Measurements from ENCODE around the gene BLMH. TPM values are rescaled to one million over a fixed set of nuclear protein-coding genes. Genes with fewer than 3 reads are reported as not detected.

The BLMH gene
- total RNA-seq, 2 donors from 2014 or later, result 38.3 to 54.7 TPM

DNA sequence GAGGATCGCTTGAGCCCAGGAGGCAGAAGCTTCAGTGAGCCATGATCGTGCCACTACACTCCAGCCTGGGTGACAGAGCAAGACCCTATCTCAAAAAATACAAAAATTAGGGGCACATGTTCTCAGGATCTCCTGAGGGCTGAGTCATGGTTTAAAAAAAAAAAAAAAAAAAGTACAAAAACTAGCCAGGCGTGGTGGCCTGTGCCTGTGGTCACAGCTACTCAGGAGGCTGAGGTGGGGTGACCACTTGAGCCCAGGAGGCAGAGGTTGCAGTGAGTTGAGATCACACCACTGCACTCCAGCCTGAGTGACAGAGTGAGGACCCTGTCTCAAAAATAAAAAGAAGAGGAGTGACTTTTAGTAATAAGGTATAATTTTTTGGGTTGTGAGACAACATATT, 16.9 kb downstream of the BLMH start:
- ATAC-seq, result no peak
- Mint-ChIP-seq H3K9me3 (no peaks in the 10 kb centered on the region), H3K27ac (no peak overlapping the region), H3K36me3 (peaks cover 20 to 29% of the 10 kb centered on the region in 2 donors)
- DNase-seq (ENCODE audit: low spot score in 2 of 2), result no peak

DNA sequence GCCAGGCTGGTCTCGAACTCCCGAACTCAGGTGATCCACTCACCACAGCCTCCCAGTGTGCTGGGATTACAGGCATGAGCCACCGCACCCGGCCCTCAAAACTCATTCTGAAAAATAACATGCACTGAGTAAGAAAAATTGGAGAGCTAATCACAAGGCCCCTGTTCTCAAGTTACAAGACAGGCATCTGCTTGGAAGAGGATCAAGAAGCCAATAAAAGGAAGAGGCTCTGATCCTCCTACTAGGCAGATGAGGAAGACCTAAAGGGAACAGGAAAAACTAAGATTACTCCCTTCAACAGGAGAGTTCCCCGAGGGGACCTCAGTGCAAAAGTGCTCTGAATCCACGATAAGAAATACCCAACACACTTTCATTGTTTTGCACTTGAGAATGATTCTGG, 18.4 kb downstream of the BLMH start:
- Mint-ChIP-seq H3K9me3 (no peaks in the 10 kb centered on the region), H3K36me3 (peaks cover 22 to 35% of the 10 kb centered on the region in 2 donors), H3K27ac (peak overlapping the region in 1 of 2 donors; percentile 50)
- DNase-seq (ENCODE audit: low spot score in 2 of 2), result no peak
- no peak for ATAC-seq

DNA sequence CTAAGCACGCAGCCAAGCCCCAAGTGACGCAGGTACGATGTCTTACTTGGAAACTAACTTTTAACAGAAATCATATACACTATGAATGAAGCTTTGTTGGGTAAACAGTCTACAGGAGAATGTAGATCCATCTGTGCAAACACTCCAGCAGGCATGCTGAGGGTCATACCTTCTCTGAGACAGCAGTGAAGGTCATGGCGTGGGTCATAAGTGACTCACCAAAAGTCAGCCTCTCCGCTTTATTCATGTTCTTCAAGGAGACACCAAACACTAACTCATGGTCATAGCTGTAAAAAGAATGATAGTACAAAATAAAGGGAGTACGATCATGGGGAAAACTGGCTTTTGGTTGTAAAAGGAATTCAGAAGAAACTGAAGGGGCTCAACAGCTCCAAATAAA, 20.6 kb downstream of the BLMH start:
- Mint-ChIP-seq H3K36me3 (peaks cover 20 to 35% of the 10 kb centered on the region in 2 donors), H3K27ac (no peak overlapping the region), H3K9me3 (no peaks in the 10 kb centered on the region)
- ATAC-seq, result peak in 1 of 2 donors; percentile 41
- DNase-seq (ENCODE audit: low spot score in 2 of 2), result no peak

GRCh38 chr17:30267625-30268024, 24.1 kb downstream of the BLMH start:
- Mint-ChIP-seq H3K36me3 (peaks cover 19 to 20% of the 10 kb centered on the region in 2 donors), H3K9me3 (no peaks in the 10 kb centered on the region), H3K27ac (no peak overlapping the region)
- ATAC-seq, result no peak
- DNase-seq (ENCODE audit: low spot score in 2 of 2), result no peak

- DNase-seq (ENCODE audit: low spot score in 2 of 2), result no peak
- H3K36me3 Mint-ChIP-seq, result peaks cover 0 to 6% of the 10 kb centered on the region in 2 donors
- no peak overlapping the region for H3K27ac Mint-ChIP-seq
- H3K9me3 Mint-ChIP-seq, result no peaks in the 10 kb centered on the region
- no peak for ATAC-seq
These were observed 28.0 kb downstream of the BLMH start for GRCh38 chr17:30263552-30264333.

GRCh38 chr17:30256756-30257506, 34.8 kb downstream of the BLMH start:
- Mint-ChIP-seq H3K36me3 (no peaks in the 10 kb centered on the region), H3K27ac (peak overlapping the region in 1 of 2 donors; percentile 10), H3K9me3 (no peaks in the 10 kb centered on the region)
- ATAC-seq, result no peak
- no peak for DNase-seq (ENCODE audit: low spot score in 2 of 2)

DNA sequence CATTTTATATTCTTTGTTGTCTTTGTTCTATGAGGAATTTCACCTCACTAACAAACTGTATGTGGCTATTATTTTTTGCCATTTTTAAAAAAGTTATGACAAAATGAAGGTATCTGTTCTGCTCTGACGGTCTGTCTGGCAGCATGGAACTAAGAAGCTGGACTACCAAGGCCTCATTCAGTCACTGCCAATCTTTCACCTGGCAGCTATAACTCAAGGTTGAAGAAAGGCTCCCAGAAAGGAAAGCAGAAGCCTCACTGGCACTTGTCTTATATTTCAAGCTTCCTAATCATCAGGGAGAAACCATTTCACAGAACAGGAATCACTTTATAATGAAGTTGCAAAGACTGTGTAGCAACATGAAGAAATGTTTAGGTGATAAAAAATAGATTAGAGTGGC, 37.6 kb downstream of the BLMH start:
- Mint-ChIP-seq H3K27ac (no peak overlapping the region), H3K36me3 (peaks cover 0 to 6% of the 10 kb centered on the region in 2 donors), H3K9me3 (no peaks in the 10 kb centered on the region)
- no peak for DNase-seq (ENCODE audit: low spot score in 2 of 2)
- no peak for ATAC-seq

GRCh38 chr17:30253312-30253711, 38.4 kb downstream of the BLMH start:
- no peak for DNase-seq (ENCODE audit: low spot score in 2 of 2)
- Mint-ChIP-seq H3K36me3 (peaks cover 4 to 13% of the 10 kb centered on the region in 2 donors), H3K9me3 (no peaks in the 10 kb centered on the region), H3K27ac (no peak overlapping the region)
- no peak for ATAC-seq

DNA sequence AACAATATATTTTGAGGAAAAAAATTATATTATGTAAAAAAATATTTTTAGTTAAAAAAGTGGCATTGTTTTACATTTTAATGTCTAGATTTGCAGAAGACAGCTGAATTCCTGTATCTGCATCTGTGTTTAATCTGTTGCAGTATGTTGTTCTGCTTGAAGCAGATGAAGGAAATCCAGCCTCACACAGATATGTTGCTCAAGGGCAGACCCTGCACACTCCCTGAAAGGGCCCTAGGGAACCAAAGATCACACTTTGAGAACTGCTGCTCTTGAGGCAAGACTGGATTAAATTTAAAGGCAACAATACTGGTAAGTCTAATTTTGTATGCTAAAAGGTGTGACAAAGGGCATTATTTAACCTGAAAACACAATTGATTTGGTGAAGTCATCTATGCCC, 39.8 kb downstream of the BLMH start:
- ATAC-seq, result no peak
- no peak for DNase-seq (ENCODE audit: low spot score in 2 of 2)
- H3K27ac Mint-ChIP-seq, result no peak overlapping the region
- peaks cover 11 to 20% of the 10 kb centered on the region in 2 donors for H3K36me3 Mint-ChIP-seq
- no peaks in the 10 kb centered on the region for H3K9me3 Mint-ChIP-seq

GRCh38 chr17:30249460-30249859, 42.3 kb downstream of the BLMH start:
- DNase-seq (ENCODE audit: low spot score in 2 of 2) (no peak), ATAC-seq (no peak)
- peaks cover 12 to 24% of the 10 kb centered on the region in 2 donors for H3K36me3 Mint-ChIP-seq
- H3K27ac Mint-ChIP-seq, result no peak overlapping the region
- H3K9me3 Mint-ChIP-seq, result no peaks in the 10 kb centered on the region

- peaks cover 12 to 24% of the 10 kb centered on the region in 2 donors for H3K36me3 Mint-ChIP-seq
- ATAC-seq (no peak), DNase-seq (ENCODE audit: low spot score in 2 of 2) (no peak)
- no peak overlapping the region for H3K27ac Mint-ChIP-seq
- H3K9me3 Mint-ChIP-seq, result no peaks in the 10 kb centered on the region
These were observed 43.0 kb downstream of the BLMH start for GRCh38 chr17:30248786-30249185.

DNA sequence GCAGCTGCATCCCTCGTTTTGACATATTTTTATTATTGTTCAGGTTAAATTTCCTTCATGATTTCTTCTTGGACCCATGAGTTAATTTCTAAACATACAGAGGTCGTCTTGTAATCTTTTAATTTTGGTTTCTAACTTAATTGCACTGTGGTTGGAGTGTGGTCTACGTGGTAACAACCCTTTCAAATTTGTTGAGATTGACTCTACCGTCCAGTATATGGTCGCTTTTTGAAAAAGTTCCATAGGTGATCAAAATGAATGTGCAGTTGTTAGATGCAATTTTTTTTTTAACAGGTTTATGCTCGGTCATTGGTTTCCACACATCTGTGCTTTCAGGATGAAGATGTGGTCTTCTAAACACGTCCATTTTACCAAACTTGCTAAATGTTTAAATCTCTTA, 45.3 kb downstream of the BLMH start:
- H3K36me3 Mint-ChIP-seq, result peaks cover 12 to 24% of the 10 kb centered on the region in 2 donors
- no peaks in the 10 kb centered on the region for H3K9me3 Mint-ChIP-seq
- no peak for ATAC-seq
- no peak for DNase-seq (ENCODE audit: low spot score in 2 of 2)
- no peak overlapping the region for H3K27ac Mint-ChIP-seq

DNA sequence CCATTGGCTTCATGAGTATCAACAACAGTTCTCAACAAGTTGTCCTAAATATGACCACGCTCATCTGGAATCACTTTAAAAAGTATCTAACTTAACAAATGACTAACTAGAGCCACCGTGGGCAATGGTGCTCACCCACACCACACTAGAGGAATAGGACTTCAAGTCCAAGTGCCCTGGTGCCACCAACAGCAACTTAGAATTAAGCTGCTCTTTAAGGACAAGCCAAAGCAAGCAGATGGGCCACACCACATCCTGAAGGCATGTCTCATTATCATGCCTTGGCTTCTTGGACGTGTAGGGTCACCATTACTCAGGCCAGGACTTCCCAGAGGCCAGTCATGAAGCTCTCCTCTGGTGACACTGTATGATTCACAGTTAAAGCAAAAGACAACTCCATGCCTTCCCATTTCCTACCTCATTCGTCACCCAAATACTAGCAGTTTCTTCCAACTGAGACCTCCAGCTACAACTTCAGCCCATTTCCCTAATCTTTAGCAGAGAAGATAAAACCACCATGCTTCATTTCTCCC, 46.8 kb downstream of the BLMH start:
- H3K9me3 Mint-ChIP-seq, result no peaks in the 10 kb centered on the region
- no peak overlapping the region for H3K27ac Mint-ChIP-seq
- peak in 1 of 2 donors; percentile 40 for ATAC-seq
- peaks cover 12 to 20% of the 10 kb centered on the region in 2 donors for H3K36me3 Mint-ChIP-seq
- DNase-seq (ENCODE audit: low spot score in 2 of 2), result no peak

GRCh38 chr17:30243568-30243967, 48.2 kb downstream of the BLMH start:
- no peak overlapping the region for H3K27ac Mint-ChIP-seq
- peaks cover 8 to 13% of the 10 kb centered on the region in 2 donors for H3K36me3 Mint-ChIP-seq
- no peaks in the 10 kb centered on the region for H3K9me3 Mint-ChIP-seq
- ATAC-seq (no peak), DNase-seq (ENCODE audit: low spot score in 2 of 2) (no peak)

DNA sequence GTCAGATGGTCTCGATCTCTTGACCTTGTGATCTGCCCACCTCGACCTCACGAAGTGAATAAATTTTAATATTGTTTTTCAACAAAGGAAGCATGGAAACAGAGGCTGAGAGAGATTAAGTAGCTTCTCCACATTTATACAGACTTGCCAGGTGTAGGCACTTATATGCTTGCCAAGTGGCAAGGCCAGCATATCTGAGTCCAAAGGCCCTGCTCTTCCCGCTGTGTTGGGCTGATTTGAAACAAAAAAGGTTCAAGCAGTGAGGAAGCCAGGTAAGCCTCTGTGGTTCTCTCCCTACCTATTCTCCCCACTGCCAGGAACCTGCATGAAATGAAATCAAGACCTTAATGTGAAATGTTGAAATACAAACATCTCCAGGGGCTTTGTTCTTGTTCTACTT, 48.7 kb downstream of the BLMH start:
- H3K36me3 Mint-ChIP-seq, result peaks cover 8% of the 10 kb centered on the region in 2 donors
- H3K9me3 Mint-ChIP-seq, result no peaks in the 10 kb centered on the region
- H3K27ac Mint-ChIP-seq, result no peak overlapping the region
- DNase-seq (ENCODE audit: low spot score in 2 of 2) (no peak), ATAC-seq (no peak)

- H3K9me3 Mint-ChIP-seq, result no peaks in the 10 kb centered on the region
- no peak for ATAC-seq
These were observed 50.7 kb downstream of the BLMH start for GRCh38 chr17:30241051-30241450.

GRCh38 chr17:30240177-30240576, 51.6 kb downstream of the BLMH start:
- DNase-seq (ENCODE audit: low spot score in 2 of 2) (no peak), ATAC-seq (no peak)
- no peaks in the 10 kb centered on the region for H3K36me3 Mint-ChIP-seq
- H3K27ac Mint-ChIP-seq, result no peak overlapping the region
- H3K9me3 Mint-ChIP-seq, result no peaks in the 10 kb centered on the region

More at GRCh38 chr17:30241051-30241450, 50.7 kb downstream of the BLMH start:
- DNase-seq (ENCODE audit: low spot score in 2 of 2), result no peak
- Mint-ChIP-seq H3K36me3 (no peaks in the 10 kb centered on the region), H3K27ac (no peak overlapping the region)
